ENCODE data around the gene ZNF587B.
"Not testable (repeated sequence)": the region's sequence is repeated elsewhere in the genome, so short reads cannot be mapped to it uniquely, and the experiment has no call there.

The ZNF587B gene

DNA sequence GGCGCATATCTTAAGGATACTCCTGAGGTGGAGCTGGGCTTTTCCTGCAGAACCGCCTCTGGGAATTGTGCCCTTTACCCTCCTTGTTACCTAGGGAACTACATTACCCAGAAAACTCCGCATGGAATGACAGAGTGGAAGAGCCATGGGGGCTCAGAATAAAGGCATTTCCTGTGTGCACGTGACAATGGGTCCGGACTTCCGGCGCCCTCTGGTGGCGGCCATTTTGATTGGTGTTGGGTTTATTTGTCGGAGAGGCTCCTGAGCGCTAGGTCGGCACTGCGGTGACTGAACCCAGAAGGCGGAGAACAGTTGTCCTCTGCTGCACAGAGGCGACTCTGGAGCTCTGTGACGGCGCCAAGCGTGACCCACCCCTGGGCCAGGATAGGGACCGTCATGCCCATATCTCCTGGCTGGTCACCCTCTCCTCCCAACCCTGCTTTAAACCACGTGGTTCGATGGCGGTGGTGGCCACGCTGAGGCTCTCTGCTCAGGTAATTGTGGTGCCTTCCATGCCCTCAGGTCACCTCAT, at the start of gene ZNF587B:
TSS of gene ZNF587B (plus strand) at position 229 of the 532 bp plus-strand sequence. CDS start at position 459, 230 bp downstream.
- DNase-seq (ENCODE audit: low spot score): peak; percentile 75

DNA sequence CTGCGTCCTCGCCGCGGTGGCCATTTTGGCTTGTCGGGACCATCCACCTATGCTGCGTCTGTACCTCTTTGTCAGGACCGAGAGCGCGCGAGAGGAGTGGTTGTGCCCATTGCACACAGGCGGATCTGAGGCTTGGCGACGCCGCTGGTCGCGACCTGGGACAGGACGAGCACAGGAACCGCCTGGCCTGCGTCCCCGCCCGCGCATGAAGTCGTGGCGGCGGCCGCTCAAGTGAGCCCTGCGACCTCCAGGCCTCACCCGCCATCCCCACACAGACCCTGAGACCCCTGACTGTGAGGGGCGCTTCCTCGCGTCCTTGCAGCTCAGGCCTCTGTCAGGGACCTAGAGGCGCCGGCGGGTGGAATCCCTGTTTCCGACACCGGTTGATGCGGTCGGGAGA, 43.8 kb upstream of the ZNF587B start:
- no peak for DNase-seq (ENCODE audit: low spot score)

DNA sequence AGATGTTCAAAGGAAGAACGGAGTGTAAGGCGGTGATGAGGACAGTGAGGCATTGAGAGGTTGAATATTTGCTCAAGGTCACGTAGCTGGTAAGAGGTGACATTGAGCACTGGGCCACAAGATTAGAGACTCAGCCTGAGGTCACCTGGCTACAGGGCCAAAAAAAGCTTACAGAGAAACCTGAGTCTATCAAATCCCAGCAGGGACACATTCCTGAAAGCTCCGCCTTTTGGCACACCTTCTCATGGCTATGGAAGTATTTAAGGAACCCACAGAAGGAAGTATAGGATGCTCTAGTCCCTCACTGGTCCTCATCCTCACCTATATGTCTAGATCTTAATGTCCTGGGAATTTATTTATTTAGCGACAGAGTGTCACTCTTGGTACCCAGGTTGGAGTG, 43.2 kb upstream of the ZNF587B start:
- no peak for DNase-seq (ENCODE audit: low spot score)

DNA sequence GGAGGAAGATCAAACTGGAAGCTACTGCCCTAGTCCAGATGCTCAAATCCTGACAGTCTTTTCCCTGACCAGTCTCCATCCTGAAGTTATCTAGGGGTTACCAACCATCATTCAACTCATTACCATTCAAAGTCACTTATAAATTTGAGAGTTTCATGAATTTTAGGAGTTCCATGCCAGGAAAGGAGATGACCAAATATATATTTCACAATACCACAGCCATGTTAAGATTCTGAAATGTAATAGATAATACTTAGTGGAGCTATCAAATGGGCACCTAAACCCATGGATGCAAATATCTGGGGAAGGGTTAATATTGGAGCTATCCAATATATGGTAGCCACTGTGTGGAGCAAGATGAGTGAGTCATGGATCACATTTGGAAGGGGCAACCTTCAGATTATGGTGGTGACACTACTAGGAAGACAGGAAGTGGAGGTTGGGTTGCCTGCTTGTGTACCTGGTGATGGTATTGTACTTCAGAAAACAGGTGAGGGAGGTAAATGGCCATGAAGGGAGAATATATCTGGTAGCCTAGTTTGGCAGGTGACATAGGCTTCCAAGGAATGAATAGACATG, 41.9 kb upstream of the ZNF587B start:
- no peak for DNase-seq (ENCODE audit: low spot score)

DNA sequence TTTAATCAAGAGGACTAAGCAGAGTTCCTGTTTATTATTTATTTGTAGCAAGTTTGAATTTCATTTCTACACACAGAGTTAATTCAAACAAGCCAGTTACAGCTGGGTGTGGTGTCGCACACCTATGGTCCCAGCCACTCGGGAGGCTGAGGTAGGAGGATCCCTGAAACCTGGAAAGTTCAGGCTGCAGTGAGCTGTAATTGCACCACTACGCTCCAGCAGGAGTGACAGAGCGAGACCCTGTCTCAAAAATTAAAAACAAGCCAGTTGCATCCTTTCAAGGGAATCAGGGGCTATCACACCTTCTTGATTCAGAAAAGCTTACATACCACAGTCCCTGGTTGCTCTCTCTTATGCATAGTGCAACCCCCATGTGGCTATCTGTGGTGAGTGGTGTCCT, 40.8 kb upstream of the ZNF587B start:
- no peak for DNase-seq (ENCODE audit: low spot score)

DNA sequence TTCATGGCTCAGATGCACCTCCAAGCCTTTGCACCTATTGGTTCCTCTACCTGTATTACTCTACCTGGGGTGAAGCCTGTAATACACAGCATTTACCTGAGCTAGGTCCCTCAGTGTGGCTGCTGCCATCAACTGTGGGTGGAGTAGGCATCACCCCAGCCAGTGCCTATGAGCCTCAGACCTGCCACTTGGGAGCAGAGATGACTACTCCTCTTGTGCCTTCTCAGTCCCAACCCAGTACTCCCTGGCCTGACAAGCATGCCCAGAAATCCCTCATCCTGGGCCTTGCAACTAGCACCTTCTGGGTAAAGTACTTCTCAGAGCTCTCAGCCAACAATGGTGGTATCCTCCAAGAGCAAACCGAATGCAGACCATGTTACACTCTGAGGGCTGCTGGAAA, 33.5 kb upstream of the ZNF587B start:
- DNase-seq (ENCODE audit: low spot score): not testable (repeated sequence)

DNA sequence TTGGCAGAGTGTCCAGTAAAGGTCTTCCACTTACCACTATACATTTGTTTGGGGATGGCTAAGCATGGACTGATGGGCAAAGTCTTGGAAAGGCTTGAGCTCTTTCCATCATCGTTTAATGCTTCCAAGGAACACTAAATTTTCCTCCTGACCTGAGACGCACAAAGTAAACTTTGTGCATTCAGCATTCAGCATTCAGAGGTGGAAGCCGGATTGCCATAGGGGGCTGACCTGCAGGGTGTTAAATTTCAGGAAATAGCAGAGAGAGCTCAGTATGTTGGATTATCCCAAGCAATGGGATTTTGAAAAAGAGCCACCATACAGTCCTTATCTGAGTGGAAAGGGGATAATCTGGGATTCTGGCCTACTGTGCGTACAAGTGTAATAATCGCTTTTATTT, 29.4 kb upstream of the ZNF587B start:
- no peak for DNase-seq (ENCODE audit: low spot score)

DNA sequence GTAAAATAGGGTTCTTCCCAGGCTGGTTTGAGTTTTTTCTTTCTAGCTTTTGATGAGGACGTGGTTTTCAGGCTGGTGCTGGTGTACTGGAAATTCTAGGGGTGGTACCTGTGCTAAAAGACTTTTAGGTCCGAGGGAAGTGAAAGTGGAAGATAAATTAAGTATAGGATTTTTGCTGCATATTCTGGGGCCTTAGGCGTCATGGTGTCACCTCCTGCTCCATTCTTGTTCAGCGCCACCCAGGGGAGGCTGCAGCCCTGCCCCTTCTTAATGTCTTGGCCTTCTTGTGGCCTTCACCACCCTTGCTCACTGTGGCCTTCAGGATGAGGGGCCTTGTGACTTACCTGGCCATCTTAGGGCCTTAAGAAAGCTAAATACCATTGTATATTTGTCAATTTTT, 27.8 kb upstream of the ZNF587B start:
- DNase-seq (ENCODE audit: low spot score): no peak

DNA sequence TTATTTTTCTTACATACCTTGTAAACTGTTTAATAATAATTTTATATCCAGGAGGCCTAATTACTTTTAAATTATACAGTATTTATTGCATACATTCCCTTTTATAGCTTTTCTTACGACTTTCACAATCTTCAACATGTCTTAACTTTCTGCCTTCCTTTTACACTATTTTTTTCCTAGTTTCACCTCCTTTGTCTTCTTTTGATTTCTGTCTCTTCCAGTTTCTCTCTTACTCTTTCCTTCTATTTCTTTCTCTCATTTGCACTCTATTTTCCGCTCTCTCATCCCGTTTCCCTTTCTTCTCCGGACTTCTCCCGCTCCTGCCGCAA, 26.9 kb upstream of the ZNF587B start:
- no peak for DNase-seq (ENCODE audit: low spot score)

DNA sequence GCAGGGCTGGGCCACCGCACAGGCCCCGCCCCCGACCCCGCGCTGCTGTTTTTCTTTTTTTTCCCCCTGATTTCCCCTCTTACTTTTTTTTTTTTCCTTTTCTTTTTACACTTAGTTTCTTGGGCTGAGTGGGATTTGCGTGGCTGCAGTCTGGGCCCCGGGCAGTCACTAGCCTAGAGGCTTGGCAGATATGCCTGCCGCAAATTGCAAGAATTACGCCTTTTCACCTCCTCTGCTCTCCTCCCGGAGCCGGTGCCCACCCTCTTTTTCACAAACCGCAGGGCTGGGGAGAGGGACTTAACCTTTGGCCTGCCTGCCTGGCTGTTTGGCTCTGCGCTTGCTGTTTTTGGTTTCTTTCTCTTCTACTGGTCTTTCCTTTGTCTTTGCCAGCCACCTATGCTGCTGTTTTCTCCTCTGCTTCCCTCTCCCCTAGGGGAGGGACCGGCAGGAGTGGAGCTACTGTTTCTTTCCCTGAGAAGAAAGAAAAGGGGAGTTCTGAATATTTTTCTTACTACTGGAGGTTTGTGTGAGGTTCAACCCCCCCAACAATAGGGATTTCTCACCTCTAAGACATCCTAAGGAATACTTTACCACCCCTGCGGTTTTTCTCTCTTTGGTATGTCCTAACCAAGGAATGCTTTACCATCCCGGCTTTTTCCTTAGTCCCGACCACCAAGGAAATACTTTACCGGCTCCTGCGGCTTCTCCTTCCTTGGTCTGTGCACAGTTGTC, 26.3 kb upstream of the ZNF587B start:
- peak; percentile 53 for DNase-seq (ENCODE audit: low spot score)

DNA sequence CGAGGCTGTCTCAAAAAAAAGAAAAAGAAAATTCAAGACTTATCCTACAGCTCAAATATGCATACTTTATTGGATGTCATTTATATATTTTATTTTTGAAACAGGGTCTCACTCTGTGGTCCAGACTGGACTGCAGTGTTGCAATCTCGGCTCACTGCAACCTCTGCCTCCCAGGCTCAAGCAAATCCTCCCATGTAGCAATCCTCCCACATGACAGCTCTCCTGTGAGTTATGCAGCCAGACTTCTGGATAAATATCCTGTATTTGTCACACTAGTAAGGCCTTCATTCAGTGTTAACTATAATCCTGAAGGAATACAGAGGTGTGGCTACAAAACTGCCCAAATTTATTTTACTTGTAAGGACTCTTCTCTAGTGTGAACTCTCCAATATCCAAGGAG, 22.6 kb upstream of the ZNF587B start:
- no peak for DNase-seq (ENCODE audit: low spot score)

DNA sequence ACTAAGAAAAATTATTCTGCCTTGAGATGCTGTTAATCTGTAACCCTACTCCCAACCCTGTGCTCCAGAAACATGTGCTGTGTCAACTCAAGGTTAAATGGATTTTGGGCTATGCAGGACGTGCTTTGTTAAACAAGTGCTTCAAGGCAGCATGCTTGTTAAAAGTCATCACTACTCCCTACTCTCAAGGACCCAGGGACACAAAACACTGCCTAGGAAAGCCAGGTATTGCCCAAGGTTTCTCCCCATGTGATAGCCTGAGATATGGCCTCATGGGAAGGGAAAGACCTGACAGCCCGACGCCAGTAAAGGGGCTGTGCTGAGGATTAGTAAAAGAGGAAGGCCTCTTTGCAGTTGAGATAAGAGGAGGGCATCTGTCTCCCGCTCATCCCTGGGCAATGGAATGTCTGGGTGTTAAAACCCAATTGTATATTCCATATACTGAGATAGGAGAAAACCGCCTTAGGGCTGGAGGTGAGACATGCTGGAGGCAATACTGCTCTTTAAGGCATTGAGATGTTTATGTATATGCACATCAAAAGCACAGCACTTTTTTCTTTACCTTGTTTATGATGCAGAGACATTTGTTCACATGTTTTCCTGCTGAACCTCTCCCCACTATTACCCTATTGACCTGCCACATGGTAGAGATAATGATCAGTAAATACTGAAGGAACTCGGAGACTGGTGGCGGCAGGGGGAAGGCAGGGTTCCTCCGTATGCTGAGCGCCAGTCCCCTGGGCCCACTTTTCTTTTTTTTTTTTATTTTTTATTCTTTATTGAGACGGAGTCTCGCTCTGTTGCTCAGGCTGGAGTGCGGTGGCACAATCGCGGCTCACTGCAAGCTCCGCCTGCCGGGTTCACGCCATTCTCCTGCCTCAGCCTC, 19.4 kb upstream of the ZNF587B start:
- not testable (repeated sequence) for DNase-seq (ENCODE audit: low spot score)

DNA sequence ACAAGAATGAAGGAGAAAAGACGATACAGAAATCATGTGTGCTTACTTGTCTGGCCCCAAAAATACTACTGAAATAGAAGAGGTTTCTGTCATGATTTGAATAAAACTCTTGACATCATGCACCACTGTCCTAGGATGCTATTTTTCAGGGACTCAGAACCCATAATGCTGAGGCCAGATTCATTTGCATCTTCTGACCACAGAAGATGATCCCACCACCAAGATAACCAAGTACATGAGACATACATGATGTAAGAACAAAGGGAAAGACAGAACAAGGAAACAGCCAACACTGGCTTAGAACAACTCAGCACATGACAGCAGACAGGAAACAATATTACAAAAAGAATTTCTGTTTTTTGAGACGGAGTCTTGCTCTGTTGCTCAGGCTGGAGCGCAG, 17.9 kb upstream of the ZNF587B start:
- no peak for DNase-seq (ENCODE audit: low spot score)

DNA sequence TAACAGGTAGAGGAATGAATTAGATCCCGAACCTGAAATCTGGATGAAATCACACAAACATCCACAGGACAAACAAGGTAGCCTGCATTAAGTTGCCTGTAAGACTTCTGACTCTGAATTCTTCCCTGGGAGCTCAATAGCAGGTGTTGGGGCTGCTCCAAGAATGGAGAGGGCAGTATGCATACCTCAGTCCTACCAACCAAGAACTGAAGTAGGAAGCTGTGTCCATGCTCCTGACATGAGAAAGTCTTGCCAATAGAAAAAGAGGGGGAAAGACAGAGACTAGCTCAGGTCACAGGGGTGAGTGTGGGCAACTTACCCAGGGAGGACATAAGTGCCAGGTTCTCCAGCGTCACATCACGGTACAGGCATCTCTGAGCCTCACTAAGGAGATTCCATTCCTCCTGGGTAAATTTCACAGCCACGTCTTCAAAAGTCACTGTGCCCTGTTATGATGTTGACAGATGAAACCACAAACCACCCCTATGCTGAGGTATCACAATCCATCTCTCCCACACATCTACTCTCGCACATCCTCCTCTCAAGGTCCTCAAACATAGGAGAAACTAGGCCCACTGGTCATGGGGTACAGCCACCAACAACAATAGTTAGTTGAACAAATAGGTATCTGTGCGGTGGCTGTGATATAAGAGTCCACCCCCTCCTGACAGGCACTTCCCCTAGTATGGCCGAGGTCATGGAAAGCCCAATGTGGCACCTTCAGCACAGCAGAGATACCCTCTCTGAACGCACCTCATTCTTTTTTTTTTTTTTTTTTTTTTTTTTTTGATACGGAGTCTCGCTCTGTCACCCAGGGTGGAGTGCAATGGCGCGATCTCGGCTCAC, 16.9 kb upstream of the ZNF587B start:
- not testable (repeated sequence) for DNase-seq (ENCODE audit: low spot score)

DNA sequence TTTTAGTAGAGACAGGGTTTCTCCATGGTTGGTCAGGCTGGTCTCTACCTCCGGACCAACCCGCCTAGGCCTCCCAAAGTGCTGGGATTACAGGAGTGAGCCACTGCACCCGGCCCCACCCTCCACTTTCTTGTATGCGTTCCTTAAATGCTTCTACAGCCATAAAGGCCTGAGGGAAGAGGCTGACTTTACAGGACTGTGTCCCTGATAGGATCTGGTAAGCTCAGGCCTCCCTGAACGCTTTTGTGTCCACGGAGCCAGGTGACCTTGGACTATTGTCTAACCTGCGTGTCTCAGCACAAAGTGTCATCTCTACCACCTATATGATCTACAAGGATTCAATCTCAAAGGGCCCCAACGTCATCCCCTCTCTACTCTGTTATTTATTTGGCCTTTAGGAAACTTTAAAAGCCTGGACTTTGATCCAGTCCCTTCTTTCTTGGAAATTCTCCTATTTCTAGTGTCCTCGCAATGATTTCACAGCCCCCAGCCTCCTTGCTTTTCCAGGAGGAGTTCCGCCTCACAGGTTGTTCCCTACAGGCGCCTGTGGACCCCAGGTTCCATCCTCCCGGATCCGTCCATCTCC, 16.1 kb upstream of the ZNF587B start:
- DNase-seq (ENCODE audit: low spot score): no peak

DNA sequence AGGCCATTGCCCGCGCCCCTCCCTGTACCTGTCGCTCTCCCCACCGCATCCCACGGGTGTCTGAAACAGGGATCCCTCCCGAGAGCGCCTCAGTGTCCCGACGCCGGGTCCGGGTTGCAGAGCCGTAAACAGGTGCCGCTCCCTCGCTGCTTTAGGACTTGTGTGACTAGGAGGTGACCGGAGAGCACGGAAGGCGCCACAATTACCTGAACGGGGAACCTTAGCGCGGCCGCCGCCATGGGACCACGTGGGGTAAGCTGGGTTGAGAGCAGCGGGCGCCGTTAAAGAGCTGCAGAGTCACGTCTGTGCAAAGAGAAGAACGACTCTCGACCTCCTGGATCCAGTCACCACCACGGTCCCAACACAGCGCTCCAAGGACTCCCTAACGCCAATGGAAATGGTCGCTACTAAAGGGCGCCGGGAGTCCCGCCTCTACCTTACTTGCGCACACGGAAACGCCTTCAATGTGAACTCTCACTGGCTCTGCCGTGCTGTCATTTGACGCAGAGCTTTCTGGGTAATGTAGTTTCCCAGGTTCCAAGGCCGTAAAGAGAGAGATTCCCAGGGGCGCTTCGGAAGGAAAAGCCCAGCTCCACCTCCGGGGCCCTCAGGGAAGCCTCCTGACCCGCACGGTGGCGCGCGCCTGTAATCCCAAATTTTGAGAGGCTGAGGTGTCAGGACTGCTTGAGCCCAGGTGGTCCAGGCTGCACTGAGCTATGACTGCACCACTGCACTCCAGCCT, 15.4 kb upstream of the ZNF587B start, which contains the start of gene ZNF552:
TSS of gene ZNF552 (minus strand) at position 409 of the 742 bp plus-strand sequence. CDS start at position 239, 170 bp downstream.
- DNase-seq (ENCODE audit: low spot score): peak; percentile 97

DNA sequence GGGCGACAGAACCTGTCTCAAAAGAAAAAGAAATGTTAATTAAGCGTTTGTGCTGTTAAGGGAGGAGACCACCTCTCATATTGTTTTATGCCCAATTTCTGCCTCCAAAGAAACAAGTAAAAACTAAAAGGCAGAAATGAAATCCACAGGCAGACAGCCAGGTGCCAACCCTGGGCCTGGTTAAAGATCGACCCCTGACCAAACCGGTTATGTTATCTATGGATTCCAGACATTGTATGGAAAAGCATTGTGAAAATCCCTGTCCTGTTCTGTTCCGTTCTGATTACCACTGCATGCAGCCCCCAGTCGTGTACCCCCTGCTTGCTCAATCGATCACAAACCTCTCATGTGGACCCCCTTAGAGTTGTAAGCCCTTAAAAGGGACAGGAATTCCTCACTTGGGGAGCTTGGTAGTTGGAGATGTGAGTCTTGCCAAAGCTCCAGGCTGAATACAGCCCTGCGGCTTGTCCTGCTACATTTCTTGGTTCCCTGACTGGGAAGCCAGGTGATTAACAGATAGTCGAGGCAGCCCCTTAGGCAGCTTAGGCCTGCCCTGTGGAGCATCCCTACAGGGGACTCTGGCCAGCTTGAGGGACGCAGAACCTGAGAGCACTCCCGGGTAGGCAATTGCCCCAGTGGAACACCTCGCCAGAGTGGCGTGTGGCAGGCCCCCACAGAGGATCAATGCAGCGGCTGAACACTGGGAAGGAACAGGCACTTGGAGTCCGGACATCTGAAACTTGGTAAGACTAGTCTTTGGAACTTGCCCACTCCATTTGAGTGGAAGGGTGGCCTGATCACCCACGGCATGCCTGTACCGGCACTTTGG, 14.6 kb upstream of the ZNF587B start:
- DNase-seq (ENCODE audit: low spot score): no peak

DNA sequence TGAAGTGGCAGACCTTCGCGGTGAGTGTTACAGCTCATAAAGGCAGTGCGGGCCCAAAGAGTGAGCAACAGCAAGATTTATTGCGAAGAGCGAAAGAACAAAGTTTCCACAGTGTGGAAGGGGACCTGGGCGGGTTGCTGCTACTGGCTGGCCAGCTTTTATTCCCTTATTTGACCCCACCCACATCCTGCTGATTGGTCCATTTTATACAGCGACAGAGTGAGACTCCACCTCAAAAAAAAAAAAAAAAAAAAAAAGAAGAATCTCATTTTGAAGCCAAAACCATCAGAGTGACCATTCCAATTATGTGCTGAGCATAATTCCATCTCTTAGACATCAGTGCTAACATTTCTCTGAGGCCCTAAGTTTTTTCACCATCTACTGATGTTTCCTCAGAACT, 13.4 kb upstream of the ZNF587B start:
- no peak for DNase-seq (ENCODE audit: low spot score)

DNA sequence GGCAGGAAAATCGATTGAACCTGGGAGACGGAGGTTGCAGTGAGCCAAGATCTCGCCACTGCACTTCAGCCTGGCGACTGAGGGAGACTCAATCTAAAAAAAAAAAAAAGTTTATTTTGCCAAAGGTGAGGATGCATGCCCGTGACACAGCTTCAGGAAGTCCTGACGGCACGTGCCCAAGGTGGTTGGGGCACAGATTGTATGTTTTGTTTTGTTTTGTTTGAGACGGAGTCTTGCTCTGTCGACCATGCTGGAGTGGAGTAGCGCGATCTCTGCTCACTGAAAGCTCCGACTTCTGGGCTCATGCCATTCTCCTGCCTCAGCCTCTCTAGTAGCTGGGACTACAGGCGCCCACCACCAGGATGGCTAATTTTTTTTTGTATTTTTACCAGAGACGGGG, 12.1 kb upstream of the ZNF587B start:
- DNase-seq (ENCODE audit: low spot score): no peak

DNA sequence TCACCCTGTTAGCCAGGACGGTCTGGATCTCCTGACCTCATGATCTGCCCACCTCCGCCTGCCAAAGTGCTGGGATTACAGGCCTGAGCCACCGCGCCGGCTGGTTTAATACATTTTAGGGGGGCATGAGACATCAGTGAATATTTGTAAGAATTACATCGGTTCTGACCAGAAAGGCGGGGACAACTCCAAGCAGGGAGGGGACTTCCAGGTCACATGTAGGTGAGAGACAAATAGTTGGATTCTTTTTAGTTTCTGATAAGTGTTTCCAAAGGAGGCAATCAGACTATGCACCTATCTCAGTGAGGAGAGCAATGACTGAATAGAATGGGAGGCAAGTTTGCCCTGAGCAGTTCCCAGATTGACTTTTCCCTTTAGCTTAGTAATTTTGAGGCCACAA, 11.7 kb upstream of the ZNF587B start:
- no peak for DNase-seq (ENCODE audit: low spot score)

Measured in RKO (cell line).